GM15510 (cell line): ENCODE results near the gene PSMC4.

Experiments
- POLR2A ChIP-seq: IDR thresholded peaks from 3 replicates; pipeline ENCODE4 v1.6.1; 2011; ENCODE audit warnings: borderline replicate concordance; ENCODE audit not compliant: insufficient read length; ENCODE audit errors: extremely low read depth

PSMC4 gene

DNA sequence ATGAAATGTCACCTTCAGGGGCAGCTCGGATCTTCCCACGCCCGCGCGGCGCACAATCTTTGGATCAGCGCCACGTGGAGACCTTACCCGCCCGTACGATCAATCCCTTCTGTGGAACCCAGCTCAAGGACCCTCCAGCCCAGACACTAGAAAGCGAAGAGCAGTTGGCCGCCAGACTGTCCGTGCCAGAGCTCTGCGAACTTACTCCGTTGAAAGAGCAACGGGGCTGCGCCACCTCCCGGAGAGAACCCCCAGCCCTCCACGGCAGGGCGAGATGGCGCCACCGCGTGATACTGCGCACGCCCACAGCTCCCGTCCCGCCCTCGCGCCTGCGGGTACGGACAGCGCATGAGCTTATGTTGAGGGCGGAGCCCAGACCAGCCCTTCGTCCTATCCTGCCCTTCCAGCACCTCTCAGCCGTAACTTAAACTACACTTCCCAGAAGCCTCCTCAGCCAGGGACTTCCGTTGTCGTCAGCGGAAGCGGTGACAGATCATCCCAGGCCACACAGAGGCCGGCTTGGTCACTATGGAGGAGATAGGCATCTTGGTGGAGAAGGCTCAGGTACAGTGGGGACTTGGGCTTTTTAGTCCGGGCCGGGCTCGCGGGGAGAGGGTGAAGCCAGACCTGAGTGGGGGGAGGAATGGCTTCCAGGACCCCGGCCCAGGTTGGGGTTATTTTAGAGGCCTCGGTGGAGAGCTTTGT is at the start of gene PSMC4:
TSS of gene PSMC4 (plus strand) at position 491 of the 705 bp plus-strand sequence. CDS start at position 529, 38 bp downstream.
- TF ChIP-seq POLR2A, result peak; percentile 73

GRCh38 chr19:39923862-39924261 is 47.1 kb upstream of the PSMC4 start:
- no peak for TF ChIP-seq POLR2A

DNA sequence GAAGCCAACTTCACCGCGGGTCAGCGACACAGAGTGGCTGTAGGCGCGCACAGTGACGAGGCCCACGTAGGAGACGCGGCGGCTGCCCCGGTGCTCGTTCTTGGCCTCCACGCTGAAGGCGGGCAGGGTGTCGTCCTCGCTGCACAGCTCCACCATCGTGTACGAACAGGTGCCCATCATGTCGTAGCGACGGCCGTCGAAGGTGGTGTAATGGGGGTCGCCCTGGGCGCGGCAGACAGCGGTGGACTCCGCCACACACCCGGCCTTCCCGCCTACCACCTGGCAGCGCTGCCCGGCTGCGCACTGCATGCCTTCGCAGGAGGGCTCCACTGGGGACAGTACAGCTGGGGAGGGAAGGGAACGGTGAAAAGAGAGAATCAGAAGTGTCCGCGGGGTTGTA is 46.6 kb upstream of the PSMC4 start:
- no peak for TF ChIP-seq POLR2A

DNA sequence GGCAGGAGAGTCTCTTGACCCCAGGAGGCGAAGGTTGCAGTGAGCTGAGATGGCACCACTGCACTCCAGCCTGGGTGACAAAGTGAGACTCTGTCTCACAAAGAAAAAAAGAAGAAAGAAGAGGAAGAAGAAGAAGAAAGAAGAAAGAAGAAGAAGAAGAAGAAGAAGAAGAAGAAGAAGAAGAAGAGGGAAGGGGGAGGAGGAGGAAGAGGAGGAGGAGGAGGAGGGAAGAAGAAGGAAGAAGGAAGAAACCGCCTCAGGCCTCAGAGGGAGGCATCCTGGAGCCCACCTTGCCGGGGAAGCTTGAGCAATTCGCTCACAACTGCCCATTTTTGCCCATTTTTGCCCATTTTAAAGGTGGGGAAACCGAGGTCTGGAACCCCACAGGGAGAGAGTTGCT is 46.0 kb upstream of the PSMC4 start:
- TF ChIP-seq POLR2A, result no peak

DNA sequence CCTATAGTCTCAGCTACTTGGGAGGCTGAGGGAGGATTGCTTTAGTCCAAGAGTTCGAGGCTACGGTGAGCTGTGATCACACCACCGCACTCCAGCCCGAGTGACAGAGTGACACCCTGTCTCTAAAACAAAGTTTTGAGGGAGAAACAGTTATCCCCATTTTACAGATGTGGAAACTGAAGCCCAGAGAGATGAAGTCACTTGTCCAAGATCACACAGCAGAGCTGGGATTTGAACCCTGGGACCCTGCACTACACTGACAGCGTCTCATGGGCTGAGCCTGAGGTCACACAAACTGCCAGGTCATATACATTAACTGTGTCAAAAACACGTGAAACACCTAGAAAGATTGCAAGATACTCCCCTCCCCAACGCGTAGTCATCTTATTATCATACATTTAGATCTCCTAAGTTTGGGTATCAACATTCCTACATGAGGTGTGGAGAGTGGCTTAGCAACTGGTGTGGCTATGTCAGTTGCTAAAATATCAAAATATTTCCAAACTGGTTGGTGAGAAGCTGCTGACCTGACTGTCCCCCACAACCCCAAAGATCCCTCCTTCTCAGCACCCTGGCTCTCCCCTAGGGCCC is 44.7 kb upstream of the PSMC4 start:
- no peak for TF ChIP-seq POLR2A

DNA sequence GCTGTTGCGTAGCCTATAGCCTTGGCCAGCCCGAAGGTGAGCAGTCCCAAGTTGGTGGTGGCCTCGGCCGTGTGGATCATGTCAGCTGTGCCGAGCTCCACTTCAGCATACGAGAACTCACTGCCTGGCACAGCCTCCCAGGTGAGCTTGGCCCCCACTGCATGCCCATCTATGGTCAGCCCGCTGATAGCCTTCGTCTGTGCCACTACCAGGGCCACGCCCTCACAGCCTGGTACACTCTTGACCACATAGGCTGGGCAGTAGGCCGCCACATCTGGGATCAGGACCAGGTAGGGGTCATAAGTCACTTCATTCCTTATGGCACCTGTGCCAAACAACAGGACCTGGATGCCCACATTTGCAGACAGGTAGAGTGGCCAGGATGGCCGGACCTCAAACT is 43.9 kb upstream of the PSMC4 start:
- no peak for TF ChIP-seq POLR2A

GRCh38 chr19:39927524-39928356 is 43.2 kb upstream of the PSMC4 start:
- TF ChIP-seq POLR2A, result no peak

- TF ChIP-seq POLR2A, result no peak
Measured at GRCh38 chr19:39928357-39928725, 42.6 kb upstream of the PSMC4 start.

- no peak for TF ChIP-seq POLR2A
Measured at GRCh38 chr19:39929750-39930149, 41.2 kb upstream of the PSMC4 start.

GRCh38 chr19:39934584-39935363 is 36.2 kb upstream of the PSMC4 start, which contains the start of gene FCGBP:
Gene FCGBP (minus strand): TSS chr19:39934634.
- no peak for TF ChIP-seq POLR2A

DNA sequence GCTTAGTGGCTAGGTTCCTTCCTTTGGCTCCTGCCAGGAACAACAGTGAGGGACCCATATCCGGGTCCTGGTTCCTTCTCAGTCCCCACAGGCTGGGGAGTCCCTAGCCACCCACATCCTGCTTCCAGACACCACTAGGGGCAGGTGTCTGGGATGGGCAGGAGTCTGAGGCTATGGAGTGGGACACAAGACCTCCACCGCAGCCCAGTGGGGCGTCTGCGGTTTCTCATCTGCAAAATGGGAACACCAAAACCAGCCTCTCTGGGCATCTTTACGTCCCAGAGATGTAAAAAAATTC is 35.7 kb upstream of the PSMC4 start:
- TF ChIP-seq POLR2A, result no peak

DNA sequence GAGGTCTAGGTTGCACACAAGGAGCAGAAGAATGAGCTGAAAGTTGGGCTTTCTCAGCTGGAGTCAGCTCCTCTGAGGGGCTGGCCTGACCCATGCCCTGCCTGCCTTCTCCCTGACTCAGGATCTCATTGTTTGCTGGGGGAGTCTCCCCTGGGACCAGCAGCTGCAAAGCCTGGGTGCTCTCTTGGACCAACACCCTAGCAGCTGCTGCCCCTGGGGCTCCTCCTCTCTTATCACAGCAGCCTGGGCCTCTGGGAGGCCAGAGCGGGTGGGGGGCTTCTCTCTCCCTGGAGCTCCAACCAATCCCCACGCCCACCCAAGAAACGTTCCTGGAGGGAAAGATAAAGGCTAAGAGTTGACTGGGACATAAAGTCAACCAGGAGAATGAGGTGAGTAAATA is 34.9 kb upstream of the PSMC4 start:
- no peak for TF ChIP-seq POLR2A

- no peak for TF ChIP-seq POLR2A
Measured at GRCh38 chr19:39936622-39937021, 34.3 kb upstream of the PSMC4 start.

DNA sequence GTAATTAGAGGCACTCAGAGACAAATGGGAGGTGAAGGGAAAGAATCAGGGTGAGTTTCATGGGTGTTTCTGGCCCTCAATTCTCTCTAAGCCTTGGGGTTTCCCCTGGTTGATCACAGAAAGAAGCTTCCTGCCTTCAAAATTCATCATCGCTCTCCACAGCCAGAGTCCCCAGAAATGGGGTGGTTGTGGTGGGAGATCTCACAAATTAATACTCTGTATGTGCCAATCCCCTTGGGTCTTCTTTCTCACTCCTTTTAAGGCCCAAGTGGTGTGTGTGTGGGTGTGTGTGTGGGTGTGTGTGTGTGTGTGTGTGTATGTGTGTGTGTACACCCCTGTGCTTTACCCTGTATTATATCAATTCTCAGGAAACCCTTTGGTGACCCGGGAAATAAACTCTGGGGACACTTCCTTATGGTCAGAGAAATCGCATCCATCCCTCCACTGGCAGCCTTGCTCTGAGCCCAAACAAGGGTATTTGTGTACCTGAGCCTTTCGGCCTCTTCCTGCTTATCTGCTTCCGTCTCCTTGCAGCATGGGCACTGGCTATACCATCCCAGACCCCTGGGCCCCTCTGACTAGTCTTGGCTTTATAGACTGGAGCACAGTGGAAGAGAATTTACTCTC is 33.8 kb upstream of the PSMC4 start:
- TF ChIP-seq POLR2A, result no peak
